Psoas muscle (tissue), 8 donors: ENCODE results near the gene CENPP. TPM values are rescaled to one million over a fixed set of nuclear protein-coding genes. Genes with fewer than 3 reads are reported as not detected.
A peak's percentile ranks its signal among the peaks of the same experiment; 100 is the strongest.

ENCODE experiments used
- ATAC-seq, 4 donors: fragments of 200-7000 bp; cut with Tn5 transposase; one replicate each; pipeline ENCODE4 v1.9.1; 2020; ENCODE audit warnings: moderate library complexity in 3 of 4, mild to moderate bottlenecking in 2 of 4
- DNase-seq, 2 donors: peaks; one replicate each; pipeline ENCODE4 v3.0.0-alpha.2; 2020
- H3K27ac ChIP-seq: fragments of 200-600 bp; one replicate; pipeline ENCODE4 v1.8.0; 2022
- H3K27me3 ChIP-seq, 3 donors: fragments of 200-600 bp in 1 of 3; one replicate each; pipeline versions ENCODE4 v1.6.1 to v1.8.0; 2013 to 2022; ENCODE audit warnings: low read length in 2 of 3, mild to moderate bottlenecking in 2 of 3, moderate library complexity in 1 of 3; ENCODE audit not compliant: insufficient read depth in 3 of 3
- H3K36me3 ChIP-seq, 2 donors: fragments of 200-600 bp in 1 of 2; one replicate each; pipeline versions ENCODE4 v1.6.1 to v1.8.0; 2013 to 2022; ENCODE audit warnings: low read depth in 1 of 2, mild to moderate bottlenecking in 1 of 2, moderate library complexity in 1 of 2; ENCODE audit not compliant: insufficient read depth in 1 of 2
- H3K4me1 ChIP-seq: fragments of 200-600 bp; one replicate; pipeline ENCODE4 v1.8.0; 2022
- H3K4me3 ChIP-seq: fragments of 200-600 bp; one replicate; pipeline ENCODE4 v1.8.0; 2022; ENCODE audit warnings: mild to moderate bottlenecking
- H3K9me3 ChIP-seq: fragments of 200-600 bp; one replicate; pipeline ENCODE4 v1.8.0; 2022
- CTCF ChIP-seq: fragments of 200-600 bp; IDR thresholded peaks from one replicate; pipeline ENCODE4 v1.8.0; 2022; ENCODE audit warnings: antibody characterized with exemption
- WGBS, 3 donors: extraction: QIAGEN DNeasy Blood & Tissue Kit; methylation state at CpG; one replicate each; pipeline versions ENCODE4 v1.1.6 to v1.1.7; 2013; 5-methylcytosine and 5-hydroxymethylcytosine counted together
- intact Hi-C, 2 donors: fragments of 100-400 bp; cut with DNase I; formaldehyde crosslinking; loops; one replicate each; pipeline versions ENCODE4 v1.11.0 to v1.14.2; 2022
- polyA plus RNA-seq, 3 donors: library from polyadenylated mRNA; stranded (reverse); fragments of 200-250 nt; gene quantifications; one replicate each; pipeline ENCODE4 v1.2.3, GENCODE V29; 2013
- total RNA-seq, 4 donors: library from RNA; stranded (reverse); fragmentation: NEBNext Ultra II Directional in 2 of 4; extraction: Animal tissue kit (Norgen Biotek cat#: 25700) in 2 of 4; gene quantifications; one replicate each; pipeline versions ENCODE4 v1.2.1 to v1.2.4, GENCODE V29; 2021 to 2023
- donor health status: healthy with polysubstance abuse.
- donor health status: DM: no; HTN: no; CAD: no; lungs with moderate emphysema.
- donor health status: Bipolar disorder and iron deficiency.
- donor health status: healthy.
- donor health status: DM: yes; HTN: yes; CAD: no.
- donor health status: DM: no; HTN: no; CAD: no.
- donor health status: DM: no; HTN: no; CAD: no.
- donor health status: DM: yes; HTN: yes; CAD: no.

The CENPP gene
- total and polyA plus RNA-seq, 7 donors: 1.8 to 15.7 (median 6.4) TPM

GRCh38 chr9:92324431-92324830, 1.3 kb upstream of the CENPP start:
- Histone ChIP-seq H3K9me3 (no peaks in the 10 kb centered on the region), H3K4me1 (peaks cover 29% of the 10 kb centered on the region), H3K4me3 (peak overlapping the region; percentile 86), H3K36me3 (peaks cover 3 to 38% of the 10 kb centered on the region in 2 donors), H3K27me3 (no peaks in the 10 kb centered on the region), H3K27ac (peak overlapping the region; percentile 98)
- TF ChIP-seq CTCF: no peak
- ATAC-seq (no peak), DNase-seq (no peak)
- WGBS, 3 donors: 22 to 35% (median 33%) methylated on average over 2 of the region's 2 CpGs
- intact Hi-C loops: loop anchor here in 1 of 2 donors (10.0 kb wide), 1 partner anchor 310 kb away; no protein-coding TSS in a partner anchor

- no peak for DNase-seq
- intact Hi-C loops: loop anchor here (5.0 to 10.0 kb wide), 2 partner anchors 310 to 312 kb away; no protein-coding TSS in a partner anchor
- Histone ChIP-seq H3K4me1 (peaks cover 29% of the 10 kb centered on the region), H3K36me3 (peaks cover 3 to 34% of the 10 kb centered on the region in 2 donors), H3K9me3 (no peaks in the 10 kb centered on the region), H3K4me3 (peak overlapping the region; percentile 86), H3K27me3 (no peaks in the 10 kb centered on the region), H3K27ac (peak overlapping the region; percentile 98)
- 0 to 1% (median 1%) methylated on average over 11 to 12 of the region's 12 CpGs for WGBS, 3 donors
- no peak for TF ChIP-seq CTCF
- ATAC-seq: peak; percentile 33 to 66 (median 50)
These were observed 874 bp upstream of the CENPP start for GRCh38 chr9:92324889-92325268.

GRCh38 chr9:92325991-92326500, 293 bp downstream of the CENPP start:
- WGBS, 3 donors: 1% methylated on average over 30 of the region's 30 CpGs
- intact Hi-C loops: loop anchor here (5.0 to 10.0 kb wide), 2 partner anchors 309 to 311 kb away; no protein-coding TSS in a partner anchor
- H3K27ac ChIP-seq: peak overlapping the region; percentile 98
- H3K27me3 ChIP-seq: no peaks in the 10 kb centered on the region
- ATAC-seq (peak in 2 of 4 donors; percentile 16 to 45), DNase-seq (no peak)
- H3K9me3 ChIP-seq: no peaks in the 10 kb centered on the region
- H3K36me3 ChIP-seq: peaks cover 3 to 22% of the 10 kb centered on the region in 2 donors
- H3K4me1 ChIP-seq: peaks cover 29% of the 10 kb centered on the region
- H3K4me3 ChIP-seq: peak overlapping the region; percentile 86
- TF ChIP-seq CTCF: no peak

GRCh38 chr9:92327283-92327850, 1.6 kb downstream of the CENPP start:
- H3K27me3 ChIP-seq: no peaks in the 10 kb centered on the region
- ATAC-seq (no peak), DNase-seq (no peak)
- WGBS, 3 donors: 66 to 77% (median 66%) methylated on average over 2 of the region's 2 CpGs
- H3K4me1 ChIP-seq: peaks cover 29% of the 10 kb centered on the region
- peak overlapping the region; percentile 86 for H3K4me3 ChIP-seq
- H3K9me3 ChIP-seq: no peaks in the 10 kb centered on the region
- no peak for TF ChIP-seq CTCF
- H3K27ac ChIP-seq: no peak overlapping the region
- intact Hi-C loops: loop anchor here (5.0 to 10.0 kb wide), 2 partner anchors 307 to 310 kb away; no protein-coding TSS in a partner anchor
- peaks cover 4 to 13% of the 10 kb centered on the region in 2 donors for H3K36me3 ChIP-seq
